T-cell (primary cell): ENCODE results near the gene GLIPR1L2. TPM values are rescaled to one million over a fixed set of nuclear protein-coding genes. Genes with fewer than 3 reads are reported as not detected.

Experiments
- ATAC-seq, 4 experiments: fragments of 200-7000 bp in 3 of 4; fragments of 150-1000 bp in 1 of 4; cut with Tn5 transposase; replicated peaks in 1 of 4; 1 replicate in 3 of 4; 2 replicates in 1 of 4; pipeline ENCODE4 v1.10.0; 2021; ENCODE audit warnings: moderate library complexity in 3 of 4, mild to moderate bottlenecking in 2 of 4, moderate number of reproducible peaks in 1 of 4
- CTCF ChIA-PET, 2 donors: fragments of 300-600 bp; sonication (Branson Sonifier 250); formaldehyde crosslinking; loops; one replicate each; lab custom pipeline; 2022; ENCODE audit warnings: antibody characterized with exemption in 2 of 2; lab: Charles Lee
- POLR2A ChIA-PET, 2 donors: fragments of 300-600 bp; sonication (Branson Sonifier 250); formaldehyde crosslinking; loops; one replicate each; lab custom pipeline; 2022; ENCODE audit warnings: antibody characterized with exemption in 2 of 2; lab: Charles Lee
- DNase-seq, 35 experiments: peaks; one replicate each; pipeline versions ENCODE4 v3.0.0 to v3.0.0-alpha.2; 2013 to 2023
- H3K27ac ChIP-seq: one replicate; pipeline ENCODE4 v1.5.1; 2013; ENCODE audit warnings: low read length
- H3K27me3 ChIP-seq, 2 experiments: replicated peaks in 1 of 2; 1 replicate in 1 of 2; 2 replicates in 1 of 2; pipeline versions ENCODE4 v1.6.1 to v1.7.0; 2013; ENCODE audit warnings: low read length in 1 of 2, mixed read lengths in 1 of 2; ENCODE audit not compliant: control insufficient read depth in 2 of 2, insufficient read depth in 2 of 2; ENCODE audit errors: extremely low read depth in 1 of 2
- H3K36me3 ChIP-seq, 2 donors: 1 replicate in 1 of 2; 2 replicates in 1 of 2; pipeline versions ENCODE4 v1.6.1 to v1.7.0; 2013; ENCODE audit warnings: low read length in 1 of 2; ENCODE audit not compliant: control insufficient read depth in 2 of 2, insufficient read depth in 1 of 2; ENCODE audit errors: extremely low read depth in 1 of 2
- H3K4me1 ChIP-seq, 2 experiments: 1 replicate in 1 of 2; 2 replicates in 1 of 2; pipeline versions ENCODE4 v1.6.1 to v1.7.0; 2013; ENCODE audit warnings: low read length in 2 of 2, mixed read lengths in 1 of 2; ENCODE audit not compliant: insufficient read depth in 2 of 2, control insufficient read depth in 1 of 2; ENCODE audit errors: extremely low read depth in 1 of 2
- H3K4me3 ChIP-seq, 2 donors: 1 replicate in 1 of 2; 2 replicates in 1 of 2; pipeline versions ENCODE4 v1.5.1 to v1.7.0; 2013; ENCODE audit warnings: mild to moderate bottlenecking in 2 of 2, low read length in 1 of 2, moderate library complexity in 1 of 2; ENCODE audit not compliant: control insufficient read depth in 1 of 2; ENCODE audit errors: extremely low read depth in 1 of 2
- H3K9me3 ChIP-seq: 2 replicates; pipeline ENCODE4 v1.7.0; 2013
- H3K27ac Mint-ChIP-seq, 2 donors: one replicate each; pipeline ENCODE4 v1.8.0; 2020 to 2021; ENCODE audit warnings: mild to moderate bottlenecking in 2 of 2, mixed read lengths in 2 of 2
- H3K27me3 Mint-ChIP-seq, 2 donors: one replicate each; pipeline ENCODE4 v1.8.0; 2021 to 2022; ENCODE audit warnings: mixed read lengths in 2 of 2
- H3K36me3 Mint-ChIP-seq: one replicate; pipeline ENCODE4 v1.8.0; 2021; ENCODE audit warnings: mixed read lengths
- H3K4me1 Mint-ChIP-seq, 3 donors: one replicate each; pipeline ENCODE4 v1.8.0; 2020 to 2022; ENCODE audit warnings: mixed read lengths in 3 of 3, mild to moderate bottlenecking in 1 of 3
- H3K4me3 Mint-ChIP-seq, 3 donors: one replicate each; pipeline ENCODE4 v1.8.0; 2020 to 2022; ENCODE audit warnings: mild to moderate bottlenecking in 3 of 3, mixed read lengths in 3 of 3, moderate library complexity in 3 of 3
- H3K9me3 Mint-ChIP-seq, 3 donors: one replicate each; pipeline ENCODE4 v1.8.0; 2020 to 2022; ENCODE audit warnings: mixed read lengths in 3 of 3
- WGBS: methylation state at CpG from one replicate; pipeline ENCODE4 v1.1.5; 2013; ENCODE audit warnings: missing lambda C conversion rate; ENCODE audit not compliant: insufficient coverage; 5-methylcytosine and 5-hydroxymethylcytosine counted together
- total RNA-seq, 35 experiments: library from RNA in 6 of 35; stranded (reverse) in 6 of 35; fragments of 120-200 nt in 1 of 35; gene quantifications; one replicate each; pipeline versions ENCODE4 v1.2.1 to v1.2.4 and lab custom pipeline; 2013 to 2026

The GLIPR1L2 gene
- total RNA-seq, 5 donors from 2014 or later (not counting 1 experiment from before 2014, with no cell fraction given), result 0.51 to 2.9 (median 0.72) TPM

DNA sequence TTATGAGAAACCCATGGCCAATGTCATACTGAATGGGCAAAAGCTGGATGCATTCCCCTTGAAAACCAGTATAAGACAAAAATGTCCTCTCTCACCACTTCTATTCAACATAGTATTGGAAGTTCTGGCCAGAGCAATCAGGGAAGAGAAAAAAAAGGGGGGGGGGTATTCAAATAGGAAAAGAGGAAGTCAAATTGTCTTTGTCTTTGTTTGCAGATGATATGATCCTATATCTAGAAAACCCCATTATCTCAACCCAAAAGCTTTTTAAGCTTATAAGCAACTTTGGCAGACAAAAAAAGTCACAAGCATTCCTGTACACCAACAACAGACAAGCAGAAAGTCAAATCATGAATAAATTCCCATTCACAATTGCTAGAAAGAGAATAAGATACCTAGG is 36.9 kb upstream of the GLIPR1L2 start:
- peaks cover 0 to 5% (median 2%) of the 10 kb centered on the region in 3 donors for H3K4me1 Mint-ChIP-seq
- ChIA-PET CTCF (no interaction called here), POLR2A (no interaction called here)
- H3K4me3 Mint-ChIP-seq, result no peak overlapping the region
- H3K27me3 Mint-ChIP-seq, result no peaks in the 10 kb centered on the region
- Histone ChIP-seq H3K9me3 (no peaks in the 10 kb centered on the region), H3K27me3 (no peaks in the 10 kb centered on the region), H3K27ac (no peak overlapping the region), H3K4me1 (no peaks in the 10 kb centered on the region), H3K36me3 (no peaks in the 10 kb centered on the region), H3K4me3 (no peak overlapping the region)
- no peak overlapping the region for H3K27ac Mint-ChIP-seq
- ATAC-seq (no peak), DNase-seq (no peak)
- H3K36me3 Mint-ChIP-seq, result peaks cover 24% of the 10 kb centered on the region
- peaks cover 3 to 28% (median 6%) of the 10 kb centered on the region in 3 donors for H3K9me3 Mint-ChIP-seq

- Histone ChIP-seq H3K27ac (no peak overlapping the region), H3K4me3 (no peak overlapping the region), H3K27me3 (no peaks in the 10 kb centered on the region), H3K4me1 (peaks cover 0 to 2% of the 10 kb centered on the region in 2 experiments), H3K9me3 (no peaks in the 10 kb centered on the region), H3K36me3 (no peaks in the 10 kb centered on the region)
- DNase-seq (peak in 1 of 35 experiments; percentile 14), ATAC-seq (peak in 1 of 4 experiments; percentile 52)
- Mint-ChIP-seq H3K36me3 (no peaks in the 10 kb centered on the region), H3K4me1 (peaks cover 5 to 10% (median 7%) of the 10 kb centered on the region in 3 donors), H3K27ac (peak overlapping the region; percentile 6 to 37), H3K4me3 (no peak overlapping the region), H3K9me3 (no peaks in the 10 kb centered on the region), H3K27me3 (no peaks in the 10 kb centered on the region)
- POLR2A ChIA-PET, result no interaction called here
- CTCF ChIA-PET, result no interaction called here
Measured at GRCh38 chr12:75360920-75361319, 30.0 kb upstream of the GLIPR1L2 start.

DNA sequence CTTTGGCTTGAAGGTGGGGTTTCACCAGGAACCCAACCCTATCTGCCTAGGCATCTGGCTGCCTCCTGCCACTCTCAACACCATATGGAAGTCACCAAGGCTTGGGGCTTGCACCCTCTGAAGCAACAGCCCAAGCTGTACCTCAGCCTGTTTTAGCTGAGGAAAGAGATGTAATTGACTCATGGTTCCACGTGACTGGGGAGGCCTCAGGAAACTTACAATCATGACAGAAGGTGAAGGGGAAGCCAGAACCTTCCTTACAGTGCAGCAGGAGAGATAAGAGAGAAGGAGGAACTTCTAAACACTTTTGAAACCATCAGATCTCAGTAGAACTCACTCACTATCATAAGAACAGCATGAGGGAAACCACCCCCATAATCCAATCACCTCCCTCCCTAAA is 29.5 kb upstream of the GLIPR1L2 start:
- no peak for ATAC-seq
- Histone ChIP-seq H3K27me3 (no peaks in the 10 kb centered on the region), H3K4me3 (no peak overlapping the region), H3K27ac (no peak overlapping the region), H3K4me1 (peaks cover 0 to 2% of the 10 kb centered on the region in 2 experiments), H3K36me3 (no peaks in the 10 kb centered on the region), H3K9me3 (no peaks in the 10 kb centered on the region)
- H3K27me3 Mint-ChIP-seq, result no peaks in the 10 kb centered on the region
- no peaks in the 10 kb centered on the region for H3K36me3 Mint-ChIP-seq
- POLR2A ChIA-PET, result no interaction called here
- H3K4me3 Mint-ChIP-seq, result no peak overlapping the region
- WGBS, result no CpG with 5 or more reads among the region's 1 CpG
- H3K9me3 Mint-ChIP-seq, result no peaks in the 10 kb centered on the region
- DNase-seq, result no peak
- no peak overlapping the region for H3K27ac Mint-ChIP-seq
- CTCF ChIA-PET, result no interaction called here
- H3K4me1 Mint-ChIP-seq, result peaks cover 5 to 10% (median 7%) of the 10 kb centered on the region in 3 donors

GRCh38 chr12:75364919-75365318 is 26.0 kb upstream of the GLIPR1L2 start:
- Histone ChIP-seq H3K27ac (no peak overlapping the region), H3K27me3 (no peaks in the 10 kb centered on the region), H3K9me3 (no peaks in the 10 kb centered on the region), H3K36me3 (no peaks in the 10 kb centered on the region), H3K4me3 (no peak overlapping the region), H3K4me1 (peaks cover 0 to 2% of the 10 kb centered on the region in 2 experiments)
- no peak for DNase-seq
- H3K36me3 Mint-ChIP-seq, result no peaks in the 10 kb centered on the region
- POLR2A ChIA-PET, result no interaction called here
- no peaks in the 10 kb centered on the region for H3K27me3 Mint-ChIP-seq
- no peak for ATAC-seq
- peaks cover 5 to 10% (median 7%) of the 10 kb centered on the region in 3 donors for H3K4me1 Mint-ChIP-seq
- H3K27ac Mint-ChIP-seq, result no peak overlapping the region
- CTCF ChIA-PET, result interaction anchor here (0.6 kb wide), 3 partner anchors 26 to 44 kb away, joined by 3 read pairs; partner anchors contain the start of gene GLIPR1L2 (in 1 of the 2)
- no peaks in the 10 kb centered on the region for H3K9me3 Mint-ChIP-seq
- H3K4me3 Mint-ChIP-seq, result no peak overlapping the region

DNA sequence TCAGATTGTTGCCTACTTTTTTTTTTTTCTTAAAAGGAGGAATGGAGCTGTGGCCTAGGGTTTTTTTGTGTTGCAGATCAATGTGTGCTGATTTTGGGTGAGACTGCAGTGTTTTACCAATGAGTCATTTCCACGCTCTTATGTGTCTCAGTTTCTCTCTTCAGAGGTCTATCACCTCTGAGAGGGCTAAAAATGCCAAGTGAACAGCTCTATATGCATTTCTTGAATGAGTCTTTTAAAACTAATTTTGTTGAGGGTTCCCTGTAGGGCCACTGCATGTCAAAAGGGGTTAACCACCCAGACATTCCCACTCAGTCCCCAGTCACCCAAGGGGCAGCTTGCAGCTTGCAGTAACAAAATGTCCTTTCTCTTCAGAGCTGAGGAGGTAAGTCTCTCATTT is 24.3 kb upstream of the GLIPR1L2 start:
- CTCF ChIA-PET, result interaction anchor here in 1 of 2 donors (0.6 to 0.9 kb wide), 2 partner anchors 32 to 138 kb away, joined by 3 read pairs; partner anchors contain the start of gene GLIPR1L1
- Mint-ChIP-seq H3K4me3 (no peak overlapping the region), H3K27ac (no peak overlapping the region), H3K9me3 (no peaks in the 10 kb centered on the region), H3K4me1 (no peaks in the 10 kb centered on the region), H3K27me3 (no peaks in the 10 kb centered on the region), H3K36me3 (no peaks in the 10 kb centered on the region)
- ATAC-seq, result no peak
- Histone ChIP-seq H3K27ac (no peak overlapping the region), H3K4me3 (no peak overlapping the region), H3K27me3 (no peaks in the 10 kb centered on the region), H3K9me3 (no peaks in the 10 kb centered on the region), H3K36me3 (no peaks in the 10 kb centered on the region), H3K4me1 (no peaks in the 10 kb centered on the region)
- WGBS, result no CpG with 5 or more reads among the region's 1 CpG
- POLR2A ChIA-PET, result no interaction called here
- no peak for DNase-seq

GRCh38 chr12:75374971-75375370 is 15.9 kb upstream of the GLIPR1L2 start:
- Histone ChIP-seq H3K27ac (no peak overlapping the region), H3K4me3 (no peak overlapping the region), H3K27me3 (no peaks in the 10 kb centered on the region), H3K9me3 (no peaks in the 10 kb centered on the region), H3K36me3 (no peaks in the 10 kb centered on the region), H3K4me1 (no peaks in the 10 kb centered on the region)
- no peak for DNase-seq
- H3K9me3 Mint-ChIP-seq, result no peaks in the 10 kb centered on the region
- no peak for ATAC-seq
- WGBS, result no CpG with 5 or more reads among the region's 2 CpGs
- no peaks in the 10 kb centered on the region for H3K4me1 Mint-ChIP-seq
- H3K27me3 Mint-ChIP-seq, result no peaks in the 10 kb centered on the region
- ChIA-PET CTCF (no interaction called here), POLR2A (interaction anchor here in 1 of 2 donors (0.6 kb wide), 1 partner anchor 12 kb away, joined by 3 read pairs; no protein-coding TSS in a partner anchor)
- no peak overlapping the region for H3K27ac Mint-ChIP-seq
- no peak overlapping the region for H3K4me3 Mint-ChIP-seq
- H3K36me3 Mint-ChIP-seq, result peaks cover 8% of the 10 kb centered on the region

DNA sequence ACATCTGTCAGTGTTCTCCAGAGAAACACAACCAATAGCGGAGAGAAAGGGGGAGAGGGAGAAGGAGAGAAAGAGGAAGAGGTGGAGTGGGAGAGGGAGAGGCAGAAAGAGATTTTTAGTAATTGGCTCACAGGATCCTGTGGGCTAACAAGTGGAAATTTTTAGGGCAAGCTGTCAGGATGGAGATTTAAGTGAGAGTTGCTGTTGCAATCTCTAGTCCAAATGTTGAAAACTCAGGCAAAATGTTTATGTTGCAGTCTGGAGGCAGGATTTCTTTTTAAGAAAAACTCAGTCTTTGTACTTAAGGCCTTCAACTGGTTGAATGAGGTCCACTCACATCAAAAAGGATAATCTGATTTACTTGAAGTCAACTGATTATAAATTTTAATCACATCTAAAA is 12.5 kb upstream of the GLIPR1L2 start:
- Mint-ChIP-seq H3K27ac (no peak overlapping the region), H3K27me3 (no peaks in the 10 kb centered on the region), H3K4me3 (no peak overlapping the region), H3K4me1 (no peaks in the 10 kb centered on the region), H3K9me3 (no peaks in the 10 kb centered on the region), H3K36me3 (peaks cover 4% of the 10 kb centered on the region)
- DNase-seq, result no peak
- Histone ChIP-seq H3K36me3 (no peaks in the 10 kb centered on the region), H3K4me1 (no peaks in the 10 kb centered on the region), H3K27me3 (no peaks in the 10 kb centered on the region), H3K27ac (no peak overlapping the region), H3K9me3 (no peaks in the 10 kb centered on the region), H3K4me3 (no peak overlapping the region)
- WGBS, result 71% methylated on average over 1 of the region's 1 CpG
- ChIA-PET POLR2A (no interaction called here), CTCF (no interaction called here)
- ATAC-seq, result no peak
